ENCODE results near the gene SLAMF9.

Gene SLAMF9

DNA sequence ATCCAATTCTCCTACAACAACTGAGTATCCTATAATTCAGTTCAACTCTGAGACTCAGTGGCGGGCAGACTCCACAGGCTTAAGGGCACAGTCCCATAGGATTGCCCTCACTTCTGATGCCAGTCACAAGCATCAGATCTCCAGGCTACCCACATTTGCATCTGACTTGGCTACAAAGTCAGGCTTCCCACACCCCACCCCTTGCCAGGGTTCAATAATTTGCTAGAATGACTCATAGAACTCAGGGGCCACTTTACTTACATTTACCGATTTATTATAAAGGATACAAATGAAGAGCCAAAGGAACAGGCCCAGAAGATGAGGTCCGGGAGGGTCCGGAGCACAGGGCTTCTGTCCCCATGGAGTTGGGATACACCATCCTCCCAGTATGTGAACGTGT, 36.0 kb upstream of the SLAMF9 start:
- TF ChIP-seq TAF1 (IDR thresholded peaks at IDR 0.05; ENCODE audit: low read depth): no peak
- TF ChIP-seq EP300 (IDR thresholded peaks at IDR 0.05; ENCODE audit: borderline replicate concordance): no peak
- TF ChIP-seq, protein P1, sequence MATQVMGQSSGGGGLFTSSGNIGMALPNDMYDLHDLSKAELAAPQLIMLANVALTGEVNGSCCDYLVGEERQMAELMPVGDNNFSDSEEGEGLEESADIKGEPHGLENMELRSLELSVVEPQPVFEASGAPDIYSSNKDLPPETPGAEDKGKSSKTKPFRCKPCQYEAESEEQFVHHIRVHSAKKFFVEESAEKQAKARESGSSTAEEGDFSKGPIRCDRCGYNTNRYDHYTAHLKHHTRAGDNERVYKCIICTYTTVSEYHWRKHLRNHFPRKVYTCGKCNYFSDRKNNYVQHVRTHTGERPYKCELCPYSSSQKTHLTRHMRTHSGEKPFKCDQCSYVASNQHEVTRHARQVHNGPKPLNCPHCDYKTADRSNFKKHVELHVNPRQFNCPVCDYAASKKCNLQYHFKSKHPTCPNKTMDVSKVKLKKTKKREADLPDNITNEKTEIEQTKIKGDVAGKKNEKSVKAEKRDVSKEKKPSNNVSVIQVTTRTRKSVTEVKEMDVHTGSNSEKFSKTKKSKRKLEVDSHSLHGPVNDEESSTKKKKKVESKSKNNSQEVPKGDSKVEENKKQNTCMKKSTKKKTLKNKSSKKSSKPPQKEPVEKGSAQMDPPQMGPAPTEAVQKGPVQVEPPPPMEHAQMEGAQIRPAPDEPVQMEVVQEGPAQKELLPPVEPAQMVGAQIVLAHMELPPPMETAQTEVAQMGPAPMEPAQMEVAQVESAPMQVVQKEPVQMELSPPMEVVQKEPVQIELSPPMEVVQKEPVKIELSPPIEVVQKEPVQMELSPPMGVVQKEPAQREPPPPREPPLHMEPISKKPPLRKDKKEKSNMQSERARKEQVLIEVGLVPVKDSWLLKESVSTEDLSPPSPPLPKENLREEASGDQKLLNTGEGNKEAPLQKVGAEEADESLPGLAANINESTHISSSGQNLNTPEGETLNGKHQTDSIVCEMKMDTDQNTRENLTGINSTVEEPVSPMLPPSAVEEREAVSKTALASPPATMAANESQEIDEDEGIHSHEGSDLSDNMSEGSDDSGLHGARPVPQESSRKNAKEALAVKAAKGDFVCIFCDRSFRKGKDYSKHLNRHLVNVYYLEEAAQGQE (IDR thresholded peaks at IDR 0.05; ENCODE audit: low read depth): no peak
- TF ChIP-seq TEAD4 (IDR thresholded peaks at IDR 0.05): no peak
- no peak for TF ChIP-seq FOXM1 (IDR thresholded peaks at IDR 0.05; ENCODE audit: borderline replicate concordance, low read depth)
- TF ChIP-seq, protein P2, sequence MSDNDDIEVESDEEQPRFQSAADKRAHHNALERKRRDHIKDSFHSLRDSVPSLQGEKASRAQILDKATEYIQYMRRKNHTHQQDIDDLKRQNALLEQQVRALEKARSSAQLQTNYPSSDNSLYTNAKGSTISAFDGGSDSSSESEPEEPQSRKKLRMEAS (IDR thresholded peaks at IDR 0.05): no peak
- no peak for TF ChIP-seq YY1 (IDR thresholded peaks at IDR 0.05; ENCODE audit: low read depth)
- TF ChIP-seq, protein P3, sequence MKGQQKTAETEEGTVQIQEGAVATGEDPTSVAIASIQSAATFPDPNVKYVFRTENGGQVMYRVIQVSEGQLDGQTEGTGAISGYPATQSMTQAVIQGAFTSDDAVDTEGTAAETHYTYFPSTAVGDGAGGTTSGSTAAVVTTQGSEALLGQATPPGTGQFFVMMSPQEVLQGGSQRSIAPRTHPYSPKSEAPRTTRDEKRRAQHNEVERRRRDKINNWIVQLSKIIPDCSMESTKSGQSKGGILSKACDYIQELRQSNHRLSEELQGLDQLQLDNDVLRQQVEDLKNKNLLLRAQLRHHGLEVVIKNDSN (IDR thresholded peaks at IDR 0.05): no peak
- TF ChIP-seq TCF12 (IDR thresholded peaks at IDR 0.05; ENCODE audit: low read depth): no peak
- TF ChIP-seq CEBPB (IDR thresholded peaks at IDR 0.05): no peak
- TF ChIP-seq EGR1 (IDR thresholded peaks at IDR 0.05): no peak
- no peak for TF ChIP-seq NFIC (IDR thresholded peaks at IDR 0.05)
- TF ChIP-seq RAD21 (IDR thresholded peaks at IDR 0.05; ENCODE audit: low read depth): no peak
- TF ChIP-seq CREB1 (IDR thresholded peaks at IDR 0.05; ENCODE audit: low read depth): no peak
- TF ChIP-seq ZBTB7A (IDR thresholded peaks at IDR 0.05; ENCODE audit: low read depth): no peak

DNA sequence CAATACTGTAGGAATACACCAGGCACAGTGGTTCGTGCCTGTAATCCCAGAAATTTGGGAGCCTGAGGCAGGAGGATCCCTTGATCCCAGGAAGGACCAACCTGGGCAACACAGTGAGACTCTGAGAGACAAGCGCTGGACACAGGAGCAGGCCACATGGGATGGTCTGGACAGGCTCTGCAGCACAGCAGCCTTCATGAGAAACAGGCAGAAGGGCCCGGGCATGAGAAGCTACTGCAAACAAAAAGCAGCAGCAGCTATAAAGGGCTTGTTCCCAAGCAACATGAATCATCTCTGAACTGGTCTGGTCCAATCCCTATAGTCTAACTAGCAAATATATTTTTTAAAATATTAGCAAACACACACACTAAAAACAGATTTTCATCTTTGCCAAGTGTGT, 35.5 kb upstream of the SLAMF9 start:
- TF ChIP-seq FOXM1 (IDR thresholded peaks at IDR 0.05; ENCODE audit: borderline replicate concordance, low read depth) (no peak), TAF1 (IDR thresholded peaks at IDR 0.05; ENCODE audit: low read depth) (no peak), NFIC (IDR thresholded peaks at IDR 0.05) (no peak)

DNA sequence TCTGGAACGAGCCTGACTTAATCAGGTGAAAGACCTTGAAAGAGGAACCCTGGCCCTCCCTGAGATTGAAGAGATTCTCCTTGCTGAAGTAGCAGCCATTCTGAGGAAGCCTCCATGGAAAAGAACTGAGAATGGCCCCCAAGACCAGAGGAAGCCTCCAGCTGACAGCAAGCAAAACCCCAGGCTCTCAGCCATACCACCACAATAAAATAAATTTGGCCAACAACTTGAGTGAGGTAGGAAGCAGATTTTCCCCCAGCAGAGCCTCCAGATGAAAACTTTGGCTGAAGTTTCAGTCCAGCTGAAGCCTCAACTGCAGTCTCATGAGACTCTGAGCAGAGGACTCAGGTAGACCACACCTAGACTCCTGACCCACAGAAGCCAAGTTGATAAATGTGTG, 34.0 kb upstream of the SLAMF9 start:
- no peak for TF ChIP-seq NFIC (IDR thresholded peaks at IDR 0.05)

DNA sequence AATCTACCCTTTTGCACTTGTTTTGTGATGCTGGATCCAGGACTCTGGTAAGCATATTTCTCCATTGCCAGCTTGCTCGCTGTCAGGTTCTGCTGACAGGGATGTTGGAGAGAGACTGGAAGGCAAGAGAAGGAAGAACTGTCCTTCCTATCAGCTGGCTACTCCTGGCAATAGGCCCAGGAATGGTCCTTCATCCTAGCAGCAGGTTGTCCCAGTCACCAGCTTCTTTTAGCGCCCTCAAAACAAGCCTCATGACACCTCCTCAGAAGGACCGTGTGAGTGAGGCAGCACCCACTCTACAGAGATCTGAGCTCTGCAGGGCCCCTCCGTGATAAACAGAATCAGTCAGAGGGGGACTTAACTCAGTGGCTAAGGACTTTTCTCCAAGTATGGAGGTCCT, 33.1 kb upstream of the SLAMF9 start:
- TF ChIP-seq ZBTB7A (IDR thresholded peaks at IDR 0.05; ENCODE audit: low read depth) (no peak), FOXM1 (IDR thresholded peaks at IDR 0.05; ENCODE audit: borderline replicate concordance, low read depth) (no peak), TEAD4 (IDR thresholded peaks at IDR 0.05) (no peak), TCF12 (IDR thresholded peaks at IDR 0.05; ENCODE audit: low read depth) (no peak), NFIC (IDR thresholded peaks at IDR 0.05) (no peak), EP300 (IDR thresholded peaks at IDR 0.05; ENCODE audit: borderline replicate concordance) (no peak), TAF1 (IDR thresholded peaks at IDR 0.05; ENCODE audit: low read depth) (no peak), CREB1 (IDR thresholded peaks at IDR 0.05; ENCODE audit: low read depth) (no peak), CEBPB (IDR thresholded peaks at IDR 0.05) (no peak), EGR1 (IDR thresholded peaks at IDR 0.05) (no peak), YY1 (IDR thresholded peaks at IDR 0.05; ENCODE audit: low read depth) (no peak)

DNA sequence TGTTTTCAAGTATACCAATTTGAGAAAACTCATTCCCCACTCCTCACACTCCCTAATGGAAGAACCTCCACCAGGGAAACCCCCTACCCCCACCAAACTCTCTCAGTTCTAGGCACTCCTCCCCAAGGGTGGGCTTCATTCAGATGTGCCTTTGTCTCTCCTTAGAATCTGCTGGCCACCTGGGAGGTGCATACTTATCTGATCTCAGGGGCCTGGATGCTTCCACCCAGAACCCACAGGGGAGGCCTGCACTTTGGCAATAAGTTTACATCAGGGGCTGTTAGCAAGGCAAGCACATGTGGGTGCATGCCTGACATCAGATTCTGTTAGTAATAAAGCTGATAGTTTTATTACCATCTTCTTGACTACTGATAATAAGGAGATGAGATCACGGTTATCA, 32.5 kb upstream of the SLAMF9 start:
- TF ChIP-seq NFIC (IDR thresholded peaks at IDR 0.05): no peak
- no peak for TF ChIP-seq FOXM1 (IDR thresholded peaks at IDR 0.05; ENCODE audit: borderline replicate concordance, low read depth)
- TF ChIP-seq EGR1 (IDR thresholded peaks at IDR 0.05): no peak
- TF ChIP-seq EP300 (IDR thresholded peaks at IDR 0.05; ENCODE audit: borderline replicate concordance): no peak
- TF ChIP-seq, protein P1 (IDR thresholded peaks at IDR 0.05; ENCODE audit: low read depth): no peak
- TF ChIP-seq YY1 (IDR thresholded peaks at IDR 0.05; ENCODE audit: low read depth): no peak
- no peak for TF ChIP-seq TCF12 (IDR thresholded peaks at IDR 0.05; ENCODE audit: low read depth)
- TF ChIP-seq TAF1 (IDR thresholded peaks at IDR 0.05; ENCODE audit: low read depth): no peak
- TF ChIP-seq, protein P2 (IDR thresholded peaks at IDR 0.05): no peak
- TF ChIP-seq CREB1 (IDR thresholded peaks at IDR 0.05; ENCODE audit: low read depth): no peak
- TF ChIP-seq RAD21 (IDR thresholded peaks at IDR 0.05; ENCODE audit: low read depth): no peak
- no peak for TF ChIP-seq CEBPB (IDR thresholded peaks at IDR 0.05)
- no peak for TF ChIP-seq ZBTB7A (IDR thresholded peaks at IDR 0.05; ENCODE audit: low read depth)
- TF ChIP-seq, protein P3 (IDR thresholded peaks at IDR 0.05): no peak
- no peak for TF ChIP-seq TEAD4 (IDR thresholded peaks at IDR 0.05)

DNA sequence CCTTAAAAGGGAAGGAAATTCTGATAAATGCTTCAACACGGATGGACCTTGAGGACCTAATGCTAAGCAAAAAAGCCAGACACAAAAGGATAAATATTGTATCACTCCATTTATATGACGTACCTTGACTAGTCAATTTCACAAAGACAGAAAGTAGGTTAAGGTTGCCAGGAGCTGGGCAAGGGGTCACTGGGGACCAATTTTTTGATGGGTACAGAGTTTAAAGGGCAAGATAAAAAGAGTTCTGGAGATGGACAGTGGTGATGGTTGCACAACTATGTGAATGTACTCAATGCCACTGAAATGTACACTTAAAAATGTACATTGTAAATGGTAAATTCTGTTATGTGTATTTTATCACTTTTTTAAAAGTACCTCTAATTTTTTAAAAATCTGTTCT, 32.1 kb upstream of the SLAMF9 start:
- TF ChIP-seq, protein P2 (IDR thresholded peaks at IDR 0.05): no peak
- TF ChIP-seq NFIC (IDR thresholded peaks at IDR 0.05) (no peak), EGR1 (IDR thresholded peaks at IDR 0.05) (no peak), YY1 (IDR thresholded peaks at IDR 0.05; ENCODE audit: low read depth) (no peak)

Data from Ishikawa (cell line).